Colonic mucosa (tissue), 4 donors: Measurements from ENCODE around the gene SLC25A28. TPM values are rescaled to one million over a fixed set of nuclear protein-coding genes. Genes with fewer than 3 reads are reported as not detected.
A peak's percentile ranks its signal among the peaks of the same experiment; 100 is the strongest.

Source experiments
- DNase-seq: peaks from one replicate; pipeline ENCODE4 v3.0.0-alpha.2; 2020
- H3K27ac ChIP-seq: fragments of 200-600 bp; one replicate; pipeline ENCODE4 v1.8.0; 2021
- H3K27me3 ChIP-seq: fragments of 200-600 bp; one replicate; pipeline ENCODE4 v1.8.0; 2021
- H3K36me3 ChIP-seq: fragments of 200-600 bp; one replicate; pipeline ENCODE4 v1.8.0; 2021
- H3K4me1 ChIP-seq: fragments of 200-600 bp; one replicate; pipeline ENCODE4 v1.8.0; 2021; ENCODE audit warnings: mild to moderate bottlenecking
- H3K4me3 ChIP-seq: fragments of 200-600 bp; one replicate; pipeline ENCODE4 v1.8.0; 2021
- H3K9ac ChIP-seq, 2 donors: one replicate each; pipeline ENCODE4 v1.7.0; 2013; ENCODE audit warnings: control low read depth in 2 of 2, low read depth in 2 of 2, low read length in 2 of 2
- H3K9me3 ChIP-seq: fragments of 200-600 bp; one replicate; pipeline ENCODE4 v1.8.0; 2021
- intact Hi-C: fragments of 100-400 bp; cut with DNase I; formaldehyde crosslinking; loops from one replicate; pipeline ENCODE4 v1.14.1; 2022
- total RNA-seq, 2 donors: library from RNA; stranded (reverse); fragmentation: NEBNext Ultra II Directional in 1 of 2; extraction: Animal tissue kit (Norgen Biotek cat#: 25700) in 1 of 2; gene quantifications; one replicate each; pipeline ENCODE4 v1.2.1, GENCODE V29; 2021
- TF ChIP-seq, protein P1 (sequence below): fragments of 200-600 bp; IDR thresholded peaks from one replicate; pipeline ENCODE4 v1.8.0; 2022; ENCODE audit warnings: antibody characterized with exemption, mild to moderate bottlenecking
- donor health status: healthy.
- donor health status: DM: no; HTN: no; CAD: no.
- donor health status: DM: no; HTN: no; CAD: no.

SLC25A28 gene
- total RNA-seq, 2 donors from 2014 or later: 29.6 to 38.7 TPM

GRCh38 chr10:99659868-99660366 lies 39.7 kb upstream of the SLC25A28 start:
- Histone ChIP-seq H3K4me1 (no peaks in the 10 kb centered on the region), H3K9ac (peak overlapping the region; percentile 86 to 95), H3K4me3 (peak overlapping the region; percentile 97), H3K9me3 (no peaks in the 10 kb centered on the region), H3K27me3 (no peaks in the 10 kb centered on the region), H3K27ac (peak overlapping the region; percentile 62), H3K36me3 (no peaks in the 10 kb centered on the region)
- intact Hi-C loops: no loop called here
- peak; percentile 34 for DNase-seq
- TF ChIP-seq, protein P1, sequence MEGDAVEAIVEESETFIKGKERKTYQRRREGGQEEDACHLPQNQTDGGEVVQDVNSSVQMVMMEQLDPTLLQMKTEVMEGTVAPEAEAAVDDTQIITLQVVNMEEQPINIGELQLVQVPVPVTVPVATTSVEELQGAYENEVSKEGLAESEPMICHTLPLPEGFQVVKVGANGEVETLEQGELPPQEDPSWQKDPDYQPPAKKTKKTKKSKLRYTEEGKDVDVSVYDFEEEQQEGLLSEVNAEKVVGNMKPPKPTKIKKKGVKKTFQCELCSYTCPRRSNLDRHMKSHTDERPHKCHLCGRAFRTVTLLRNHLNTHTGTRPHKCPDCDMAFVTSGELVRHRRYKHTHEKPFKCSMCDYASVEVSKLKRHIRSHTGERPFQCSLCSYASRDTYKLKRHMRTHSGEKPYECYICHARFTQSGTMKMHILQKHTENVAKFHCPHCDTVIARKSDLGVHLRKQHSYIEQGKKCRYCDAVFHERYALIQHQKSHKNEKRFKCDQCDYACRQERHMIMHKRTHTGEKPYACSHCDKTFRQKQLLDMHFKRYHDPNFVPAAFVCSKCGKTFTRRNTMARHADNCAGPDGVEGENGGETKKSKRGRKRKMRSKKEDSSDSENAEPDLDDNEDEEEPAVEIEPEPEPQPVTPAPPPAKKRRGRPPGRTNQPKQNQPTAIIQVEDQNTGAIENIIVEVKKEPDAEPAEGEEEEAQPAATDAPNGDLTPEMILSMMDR: no peak

- Histone ChIP-seq H3K27me3 (no peaks in the 10 kb centered on the region), H3K9ac (peak within 1 kb of the TSS; percentile 86 to 95), H3K27ac (peak within 1 kb of the TSS; percentile 62), H3K36me3 (no peaks in the 10 kb centered on the region), H3K4me3 (peak within 1 kb of the TSS; percentile 97), H3K4me1 (no peaks in the 10 kb centered on the region), H3K9me3 (no peaks in the 10 kb centered on the region)
- peak; percentile 96 for DNase-seq
- intact Hi-C loops: no loop called here
- TF ChIP-seq, protein P1: no peak
Measured at GRCh38 chr10:99659031-99659867, 39.0 kb upstream of the SLC25A28 start, which contains the start of gene ENTPD7. Gene ENTPD7, plus strand, starts transcription at chr10:99659509. Its CDS starts 448 bp downstream, at chr10:99659957.

GRCh38 chr10:99658622-99659030 lies 38.4 kb upstream of the SLC25A28 start:
- H3K36me3 ChIP-seq: no peaks in the 10 kb centered on the region
- intact Hi-C loops: no loop called here
- H3K4me3 ChIP-seq: peak overlapping the region; percentile 97
- peak; percentile 76 for DNase-seq
- no peaks in the 10 kb centered on the region for H3K9me3 ChIP-seq
- peak overlapping the region; percentile 4 to 86 for H3K9ac ChIP-seq
- no peaks in the 10 kb centered on the region for H3K4me1 ChIP-seq
- H3K27ac ChIP-seq: peak overlapping the region; percentile 3
- TF ChIP-seq, protein P1: no peak
- H3K27me3 ChIP-seq: no peaks in the 10 kb centered on the region

- Histone ChIP-seq H3K4me3 (no peak overlapping the region), H3K9ac (no peak overlapping the region), H3K36me3 (no peaks in the 10 kb centered on the region), H3K4me1 (no peaks in the 10 kb centered on the region), H3K9me3 (no peaks in the 10 kb centered on the region), H3K27ac (no peak overlapping the region), H3K27me3 (no peaks in the 10 kb centered on the region)
- DNase-seq: no peak
- TF ChIP-seq, protein P1: no peak
- intact Hi-C loops: no loop called here
Measured at GRCh38 chr10:99656199-99657064, 36.2 kb upstream of the SLC25A28 start.

GRCh38 chr10:99654390-99655175 lies 34.3 kb upstream of the SLC25A28 start:
- Histone ChIP-seq H3K4me3 (no peak overlapping the region), H3K4me1 (no peaks in the 10 kb centered on the region), H3K9me3 (no peaks in the 10 kb centered on the region), H3K27ac (no peak overlapping the region), H3K9ac (no peak overlapping the region), H3K27me3 (no peaks in the 10 kb centered on the region), H3K36me3 (no peaks in the 10 kb centered on the region)
- TF ChIP-seq, protein P1: no peak
- intact Hi-C loops: no loop called here
- no peak for DNase-seq
